HL-60 (cell line): ENCODE measurements around the gene FSCN2.
A peak's percentile ranks its signal among the peaks of the same experiment; 100 is the strongest.

ENCODE experiments used
- DNase-seq, 2 experiments: peaks; one replicate each; pipeline ENCODE4 v3.0.0-alpha.2; 2010 to 2020; ENCODE audit warnings: low read depth in 1 of 2, low spot score in 1 of 2
- H3K27ac ChIP-seq: fragments of 250-450 bp; sonication (Bioruptor Pico); replicated peaks from 2 replicates; pipeline ENCODE4 v1.5.1; 2020; ENCODE audit warnings: mild to moderate bottlenecking, moderate library complexity
- H3K27me3 ChIP-seq: fragments of 250-450 bp; sonication (Bioruptor Pico); 2 replicates; pipeline ENCODE4 v1.5.1; 2021; ENCODE audit warnings: mild to moderate bottlenecking, moderate library complexity; ENCODE audit not compliant: insufficient read depth, poor library complexity, severe bottlenecking
- H3K4me3 ChIP-seq: replicated peaks from 2 replicates; pipeline ENCODE4 v1.5.1; 2011; ENCODE audit warnings: mild to moderate bottlenecking, control low read depth, low read length; ENCODE audit not compliant: insufficient read depth
- GABPA ChIP-seq: IDR thresholded peaks from 2 replicates; pipeline ENCODE4 v1.6.1; 2012; ENCODE audit warnings: low read depth
- POLR2AphosphoS5 ChIP-seq: IDR thresholded peaks from 2 replicates; pipeline ENCODE4 v1.6.1; 2012; ENCODE audit warnings: low read depth
- SPI1 ChIP-seq: IDR thresholded peaks from 2 replicates; pipeline ENCODE4 v1.6.1; 2012; ENCODE audit warnings: low read depth, mild to moderate bottlenecking, borderline replicate concordance
- TF ChIP-seq, protein P1 (sequence below): IDR thresholded peaks from 2 replicates; pipeline ENCODE4 v1.6.1; 2012; ENCODE audit warnings: low read depth; ENCODE audit not compliant: insufficient replicate concordance
- TF ChIP-seq, protein P2 (sequence below): IDR thresholded peaks from one replicate; pipeline ENCODE4 v1.5.1; 2011; ENCODE audit warnings: low read length, control low read depth, inconsistent platforms; ENCODE audit not compliant: insufficient read depth

The FSCN2 gene

DNA sequence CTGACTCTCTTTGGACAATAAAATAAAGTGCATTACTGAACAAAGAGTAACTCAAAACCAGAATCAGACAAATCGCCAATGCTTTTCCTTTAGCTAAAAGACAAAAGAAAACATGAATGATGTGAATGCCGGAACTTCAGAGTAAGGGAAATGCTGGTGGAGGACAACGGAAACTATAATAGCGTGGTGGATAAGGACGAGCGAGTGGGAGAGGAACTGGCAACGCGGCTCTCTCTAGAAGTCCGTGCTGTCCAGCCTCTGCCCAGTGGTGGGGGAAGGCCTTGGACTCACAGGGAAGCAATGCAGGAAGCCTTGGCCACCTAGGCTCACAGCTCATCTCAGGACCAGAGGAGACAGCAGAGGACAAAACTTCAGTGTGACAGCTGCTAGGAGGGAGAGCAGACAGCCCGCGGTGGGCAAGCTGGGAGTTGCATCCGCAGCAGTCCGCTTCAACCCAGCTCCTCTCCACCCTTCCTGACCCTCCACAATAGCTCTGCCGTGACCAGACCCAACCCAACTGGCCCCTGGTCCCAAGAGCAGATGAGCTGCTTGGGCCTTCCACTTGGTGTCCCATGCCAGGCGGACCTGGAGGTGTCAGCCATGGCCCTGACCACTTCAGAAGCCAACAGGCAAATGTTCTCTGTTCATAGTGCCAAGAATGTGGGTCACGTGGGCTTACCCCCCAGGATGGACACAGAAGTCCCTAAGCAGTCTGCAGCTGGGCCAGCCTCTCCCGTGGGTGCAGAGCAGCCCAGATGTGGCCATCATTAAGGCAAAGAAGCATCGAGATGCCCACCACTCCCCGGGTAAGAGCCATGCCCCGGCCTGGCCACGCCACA, 29.3 kb downstream of the FSCN2 start:
- no peaks in the 10 kb centered on the region for H3K27me3 ChIP-seq
- 0 out of 2 replicates have a peak, but pooled peaks have one; percentile 14 for TF ChIP-seq POLR2AphosphoS5
- TF ChIP-seq, protein P1, sequence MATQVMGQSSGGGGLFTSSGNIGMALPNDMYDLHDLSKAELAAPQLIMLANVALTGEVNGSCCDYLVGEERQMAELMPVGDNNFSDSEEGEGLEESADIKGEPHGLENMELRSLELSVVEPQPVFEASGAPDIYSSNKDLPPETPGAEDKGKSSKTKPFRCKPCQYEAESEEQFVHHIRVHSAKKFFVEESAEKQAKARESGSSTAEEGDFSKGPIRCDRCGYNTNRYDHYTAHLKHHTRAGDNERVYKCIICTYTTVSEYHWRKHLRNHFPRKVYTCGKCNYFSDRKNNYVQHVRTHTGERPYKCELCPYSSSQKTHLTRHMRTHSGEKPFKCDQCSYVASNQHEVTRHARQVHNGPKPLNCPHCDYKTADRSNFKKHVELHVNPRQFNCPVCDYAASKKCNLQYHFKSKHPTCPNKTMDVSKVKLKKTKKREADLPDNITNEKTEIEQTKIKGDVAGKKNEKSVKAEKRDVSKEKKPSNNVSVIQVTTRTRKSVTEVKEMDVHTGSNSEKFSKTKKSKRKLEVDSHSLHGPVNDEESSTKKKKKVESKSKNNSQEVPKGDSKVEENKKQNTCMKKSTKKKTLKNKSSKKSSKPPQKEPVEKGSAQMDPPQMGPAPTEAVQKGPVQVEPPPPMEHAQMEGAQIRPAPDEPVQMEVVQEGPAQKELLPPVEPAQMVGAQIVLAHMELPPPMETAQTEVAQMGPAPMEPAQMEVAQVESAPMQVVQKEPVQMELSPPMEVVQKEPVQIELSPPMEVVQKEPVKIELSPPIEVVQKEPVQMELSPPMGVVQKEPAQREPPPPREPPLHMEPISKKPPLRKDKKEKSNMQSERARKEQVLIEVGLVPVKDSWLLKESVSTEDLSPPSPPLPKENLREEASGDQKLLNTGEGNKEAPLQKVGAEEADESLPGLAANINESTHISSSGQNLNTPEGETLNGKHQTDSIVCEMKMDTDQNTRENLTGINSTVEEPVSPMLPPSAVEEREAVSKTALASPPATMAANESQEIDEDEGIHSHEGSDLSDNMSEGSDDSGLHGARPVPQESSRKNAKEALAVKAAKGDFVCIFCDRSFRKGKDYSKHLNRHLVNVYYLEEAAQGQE = no peak
- no peak for TF ChIP-seq GABPA
- no peak overlapping the region for H3K27ac ChIP-seq
- no peak overlapping the region for H3K4me3 ChIP-seq
- DNase-seq = no peak

DNA sequence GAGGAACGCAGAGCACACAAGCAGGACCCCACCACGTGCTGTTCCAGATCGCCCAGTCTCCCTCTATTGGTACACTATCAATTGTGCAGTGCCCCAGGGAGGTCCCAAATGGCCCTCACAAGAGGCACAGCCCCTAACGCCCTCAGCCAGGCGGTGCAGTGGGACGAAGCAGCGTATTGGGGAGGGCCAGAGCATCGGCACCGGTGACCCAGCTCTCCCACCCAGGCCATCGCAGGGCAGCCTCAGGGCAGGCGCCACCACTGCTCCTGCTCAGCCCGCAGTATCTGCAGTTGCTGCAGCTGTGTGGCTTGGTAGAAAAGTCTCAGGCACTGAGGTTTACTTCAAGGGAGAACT, 29.9 kb downstream of the FSCN2 start:
- H3K27ac ChIP-seq = no peak overlapping the region

DNA sequence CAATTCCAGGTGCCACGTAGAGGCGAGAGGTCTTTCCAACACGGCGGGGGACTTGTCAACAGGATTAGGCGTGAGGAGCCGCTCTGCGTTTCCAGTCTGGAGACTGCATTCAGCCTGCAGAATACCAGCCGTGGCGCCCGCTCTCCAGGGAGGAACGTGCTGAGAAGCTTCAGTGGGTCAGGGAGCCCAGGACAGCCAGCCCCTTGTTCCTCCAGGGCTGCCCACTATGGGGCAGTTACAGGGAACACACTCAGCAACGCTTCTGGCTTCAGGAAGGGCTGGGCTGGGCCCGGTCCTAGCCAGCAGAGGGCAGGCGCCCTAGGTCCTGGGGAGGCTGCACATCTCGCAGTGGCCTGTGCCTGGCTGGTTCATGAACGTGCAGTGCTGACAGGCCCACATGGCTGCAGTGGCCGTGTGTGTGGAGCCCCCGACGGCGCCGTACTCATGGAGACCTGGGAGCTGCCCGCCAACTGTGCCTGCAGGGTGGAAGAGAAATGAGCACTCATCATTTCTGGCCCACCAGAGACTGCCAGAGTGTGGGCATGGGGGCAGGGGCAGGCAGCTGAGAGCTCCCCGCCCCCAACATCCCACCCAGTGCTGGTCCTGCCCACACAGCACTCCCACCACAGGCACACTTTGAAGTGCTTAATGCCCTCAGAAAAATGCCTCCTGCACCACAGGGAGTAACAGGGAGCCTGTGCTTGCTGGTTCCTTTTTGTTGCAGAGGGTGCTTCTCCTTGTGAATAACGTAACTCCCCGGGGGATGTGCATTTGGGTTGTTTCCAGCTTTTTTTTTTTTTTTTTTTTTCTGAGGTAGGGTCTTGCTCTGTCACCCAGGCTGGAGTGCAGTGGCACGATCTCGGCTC, 31.0 kb downstream of the FSCN2 start:
- Histone ChIP-seq H3K4me3 (no peak overlapping the region), H3K27ac (peak overlapping the region; percentile 56), H3K27me3 (no peaks in the 10 kb centered on the region)
- DNase-seq = peak; percentile 51 to 60
- TF ChIP-seq POLR2AphosphoS5 (peak; percentile 53; the same call in 1 of the 2 replicates), SPI1 (no peak), GABPA (no peak)
- TF ChIP-seq, protein P2, sequence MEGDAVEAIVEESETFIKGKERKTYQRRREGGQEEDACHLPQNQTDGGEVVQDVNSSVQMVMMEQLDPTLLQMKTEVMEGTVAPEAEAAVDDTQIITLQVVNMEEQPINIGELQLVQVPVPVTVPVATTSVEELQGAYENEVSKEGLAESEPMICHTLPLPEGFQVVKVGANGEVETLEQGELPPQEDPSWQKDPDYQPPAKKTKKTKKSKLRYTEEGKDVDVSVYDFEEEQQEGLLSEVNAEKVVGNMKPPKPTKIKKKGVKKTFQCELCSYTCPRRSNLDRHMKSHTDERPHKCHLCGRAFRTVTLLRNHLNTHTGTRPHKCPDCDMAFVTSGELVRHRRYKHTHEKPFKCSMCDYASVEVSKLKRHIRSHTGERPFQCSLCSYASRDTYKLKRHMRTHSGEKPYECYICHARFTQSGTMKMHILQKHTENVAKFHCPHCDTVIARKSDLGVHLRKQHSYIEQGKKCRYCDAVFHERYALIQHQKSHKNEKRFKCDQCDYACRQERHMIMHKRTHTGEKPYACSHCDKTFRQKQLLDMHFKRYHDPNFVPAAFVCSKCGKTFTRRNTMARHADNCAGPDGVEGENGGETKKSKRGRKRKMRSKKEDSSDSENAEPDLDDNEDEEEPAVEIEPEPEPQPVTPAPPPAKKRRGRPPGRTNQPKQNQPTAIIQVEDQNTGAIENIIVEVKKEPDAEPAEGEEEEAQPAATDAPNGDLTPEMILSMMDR = peak; percentile 75
- TF ChIP-seq, protein P1 = no peak

More for the DNA sequence above, 29.9 kb downstream of the FSCN2 start:
- no peak for DNase-seq
- no peak overlapping the region for H3K4me3 ChIP-seq
- H3K27me3 ChIP-seq = no peaks in the 10 kb centered on the region
- TF ChIP-seq POLR2AphosphoS5 = no peak
- TF ChIP-seq, protein P1 = no peak
- no peak for TF ChIP-seq GABPA
- TF ChIP-seq, protein P2 = no peak
